ENCODE measurements around the gene SEPTIN12. TPM values are rescaled to one million over a fixed set of nuclear protein-coding genes. Genes with fewer than 3 reads are reported as not detected.

The SEPTIN12 gene
- total and polyA plus RNA-seq, 10 of the 15 experiments (the other 5 are each of a cell fraction or from before 2014, with no cell fraction given): not detected

GRCh38 chr16:4814542-4815173 lies 26.5 kb upstream of the SEPTIN12 start:
- BruUV-seq (replicated peaks): no TSS peak
- POLR2A ChIA-PET: interaction anchor here (0.7 kb wide), 1 partner anchor 347 kb away, joined by 4 read pairs; no protein-coding TSS in a partner anchor

GRCh38 chr16:4814046-4814445 lies 25.9 kb upstream of the SEPTIN12 start:
- Histone ChIP-seq H3K9ac (ENCODE audit: control insufficient read depth, insufficient read depth, low read length) (no peak overlapping the region), H3K27ac (ENCODE audit: control insufficient read depth, insufficient read depth) (no peak overlapping the region), H3K4me3 (no peak overlapping the region), H4K20me1 (ENCODE audit: control insufficient read depth, insufficient read depth) (no peaks in the 10 kb centered on the region), H3K36me3 (ENCODE audit: control insufficient read depth in 2 of 2, insufficient read depth in 2 of 2, low read length in 1 of 2) (peaks cover 21 to 24% of the 10 kb centered on the region in 2 experiments), H3K4me2 (ENCODE audit: control insufficient read depth, insufficient read depth) (no peak overlapping the region), H2AFZ (ENCODE audit: control insufficient read depth, low read depth, low read length) (no peak overlapping the region), H3K27me3 (replicated peaks in 1 of 2; ENCODE audit: control insufficient read depth in 2 of 2, insufficient read depth in 2 of 2, low read length in 1 of 2) (no peaks in the 10 kb centered on the region), H3K4me1 (ENCODE audit: control insufficient read depth, insufficient read depth, low read length) (no peaks in the 10 kb centered on the region), H3K79me2 (ENCODE audit: control insufficient read depth, insufficient read depth, low read length) (no peaks in the 10 kb centered on the region), H3K9me3 (replicated peaks; ENCODE audit: control insufficient read depth, insufficient read depth, low read length) (no peaks in the 10 kb centered on the region)
- in situ Hi-C loops (cut with MboI) (no loop called here), intact Hi-C loops (cut with micrococcal nuclease; ENCODE audit: unreplicated experiment) (no loop called here)
- ChIA-PET POLR2A (interaction anchor here (0.7 kb wide), 1 partner anchor 346 kb away, joined by 4 read pairs; no protein-coding TSS in a partner anchor), RAD21 (ENCODE audit: unreplicated experiment) (no interaction called here), CTCF (no interaction called here), SMC1A (ENCODE audit: uncharacterized antibody, unreplicated experiment) (no interaction called here)
- DNase-seq (ENCODE audit: low read depth, low spot score): no peak
- no peak for FAIRE-seq
- TSS peak; percentile 12 for BruUV-seq (replicated peaks)
- TF ChIP-seq ASH2L (IDR thresholded peaks at IDR 0.05; ENCODE audit: borderline replicate concordance, low read depth): no peak
- TF ChIP-seq HCFC1 (IDR thresholded peaks at IDR 0.05; ENCODE audit: low read length): no peak
- no peak for TF ChIP-seq SIX5 (IDR thresholded peaks at IDR 0.05; ENCODE audit: low read depth, low read length, severe bottlenecking)
- TF ChIP-seq KLF5 (IDR thresholded peaks at IDR 0.05; ENCODE audit: partially characterized antibody): no peak
- TF ChIP-seq ZBTB4 (CRISPR knock-in tag; IDR thresholded peaks at IDR 0.05): no peak
- TF ChIP-seq USF2 (IDR thresholded peaks at IDR 0.05; ENCODE audit: borderline replicate concordance, low read depth, low read length): no peak
- ATAC-seq: no peak

More at GRCh38 chr16:4814542-4815173, 26.5 kb upstream of the SEPTIN12 start:
- Histone ChIP-seq H3K27me3 (replicated peaks in 1 of 2; ENCODE audit: control insufficient read depth in 2 of 2, insufficient read depth in 2 of 2, low read length in 1 of 2) (no peaks in the 10 kb centered on the region), H2AFZ (ENCODE audit: control insufficient read depth, low read depth, low read length) (no peak overlapping the region), H3K9ac (ENCODE audit: control insufficient read depth, insufficient read depth, low read length) (no peak overlapping the region), H3K4me1 (ENCODE audit: control insufficient read depth, insufficient read depth, low read length) (no peaks in the 10 kb centered on the region), H3K4me3 (no peak overlapping the region), H3K36me3 (ENCODE audit: control insufficient read depth in 2 of 2, insufficient read depth in 2 of 2, low read length in 1 of 2) (peaks cover 23% of the 10 kb centered on the region in 2 experiments), H3K27ac (ENCODE audit: control insufficient read depth, insufficient read depth) (no peak overlapping the region), H3K4me2 (ENCODE audit: control insufficient read depth, insufficient read depth) (no peak overlapping the region), H4K20me1 (ENCODE audit: control insufficient read depth, insufficient read depth) (no peaks in the 10 kb centered on the region), H3K79me2 (ENCODE audit: control insufficient read depth, insufficient read depth, low read length) (no peaks in the 10 kb centered on the region), H3K9me3 (replicated peaks; ENCODE audit: control insufficient read depth, insufficient read depth, low read length) (no peaks in the 10 kb centered on the region)
- DNase-seq (ENCODE audit: low read depth, low spot score) (no peak), FAIRE-seq (no peak), ATAC-seq (no peak)
- CTCF ChIA-PET: no interaction called here
- SMC1A ChIA-PET (ENCODE audit: uncharacterized antibody, unreplicated experiment): no interaction called here
- TF ChIP-seq MAX (IDR thresholded peaks at IDR 0.05; ENCODE audit: low read depth, low read length): no peak
- no peak for TF ChIP-seq IKZF1 (conservative IDR thresholded peaks at IDR 0.05)
- TF ChIP-seq MEF2B (IDR thresholded peaks at IDR 0.05; ENCODE audit: partially characterized antibody, poor library complexity, severe bottlenecking): no peak
- intact Hi-C loops (cut with micrococcal nuclease; ENCODE audit: unreplicated experiment): no loop called here
- in situ Hi-C loops (cut with MboI): no loop called here
- RAD21 ChIA-PET (ENCODE audit: unreplicated experiment): no interaction called here
- WGBS (ENCODE audit: insufficient coverage, insufficient replicate concordance, low lambda C conversion rate, missing lambda C conversion rate): 94% methylated on average over 16 of the region's 16 CpGs
